ENCODE data around the gene TRAK2. TPM values are rescaled to one million over a fixed set of nuclear protein-coding genes. Genes with fewer than 3 reads are reported as not detected.
"Not testable (repeated sequence)": the region's sequence is repeated elsewhere in the genome, so short reads cannot be mapped to it uniquely, and the experiment has no call there.

The TRAK2 gene
- total and polyA plus RNA-seq, 9 of the 15 experiments (the other 6 are each of a cell fraction or from before 2014, with no cell fraction given): 3.4 to 10.4 (median 7.3) TPM

GRCh38 chr2:201428366-201428765 lies 22.9 kb downstream of the TRAK2 start:
- BruUV-seq (replicated peaks); intact Hi-C loops (cut with micrococcal nuclease); DNase-seq (ENCODE audit: extremely low read depth in 1 of 4, low spot score in 3 of 4); H3K36me3 ChIP-seq (ENCODE audit: control insufficient read depth, insufficient read depth, low read length); H3K27me3 ChIP-seq (ENCODE audit: control insufficient read depth in 2 of 2, insufficient read depth in 2 of 2, low read length in 2 of 2); H3K27ac ChIP-seq (ENCODE audit: extremely low read depth, low read depth, low read length); H3K9me1 ChIP-seq (ENCODE audit: control insufficient read depth, insufficient read depth, low read length); H2AFZ ChIP-seq (ENCODE audit: low read depth, low read length); POLR2A ChIA-PET; H3K9me3 ChIP-seq (replicated peaks; ENCODE audit: control insufficient read depth, insufficient read depth, low read depth, low read length); in situ Hi-C loops (cut with MboI); CTCF ChIA-PET (ENCODE audit: low intra/inter-chr PET ratio); H3K4me3 ChIP-seq; H3K4me2 ChIP-seq (ENCODE audit: insufficient read depth, low read length); ATAC-seq; H3K9ac ChIP-seq (ENCODE audit: insufficient read depth in 1 of 2, low read depth in 2 of 2, low read length in 2 of 2); FAIRE-seq; H4K20me1 ChIP-seq (replicated peaks; ENCODE audit: control insufficient read depth, insufficient read depth, low read length): not testable (repeated sequence)
- Histone ChIP-seq H3K4me1 (replicated peaks in 1 of 2; ENCODE audit: control insufficient read depth in 2 of 2, insufficient read depth in 2 of 2, low read length in 2 of 2) (peaks cover 0 to 14% of the 10 kb centered on the region in 2 experiments; a peak in 3 of 5 replicates), H3K79me2 (ENCODE audit: control insufficient read depth, insufficient read depth, low read length) (peaks cover 21% of the 10 kb centered on the region)
- peak; percentile 50; the same call in 1 of the 2 replicates for TF ChIP-seq BCOR (IDR thresholded peaks at IDR 0.05)

GRCh38 chr2:201425952-201426351 lies 25.3 kb downstream of the TRAK2 start:
- no peaks in the 10 kb centered on the region; the same call in 2 of the 3 replicates for H3K36me3 ChIP-seq (ENCODE audit: control insufficient read depth, insufficient read depth, low read length)
- no peak for DNase-seq (ENCODE audit: extremely low read depth in 1 of 4, low spot score in 3 of 4)
- FAIRE-seq: no peak
- H3K27me3 ChIP-seq (ENCODE audit: control insufficient read depth in 2 of 2, insufficient read depth in 2 of 2, low read length in 2 of 2): no peaks in the 10 kb centered on the region
- H3K9me1 ChIP-seq (ENCODE audit: control insufficient read depth, insufficient read depth, low read length): no peaks in the 10 kb centered on the region
- H3K4me3 ChIP-seq: no peak overlapping the region
- no peak overlapping the region for H3K4me2 ChIP-seq (ENCODE audit: insufficient read depth, low read length)
- H3K9me3 ChIP-seq (replicated peaks; ENCODE audit: control insufficient read depth, insufficient read depth, low read depth, low read length): no peaks in the 10 kb centered on the region
- H4K20me1 ChIP-seq (replicated peaks; ENCODE audit: control insufficient read depth, insufficient read depth, low read length): no peaks in the 10 kb centered on the region
- ATAC-seq: no peak
- no peak overlapping the region for H3K27ac ChIP-seq (ENCODE audit: extremely low read depth, low read depth, low read length)
- in situ Hi-C loops (cut with MboI) (no loop called here), intact Hi-C loops (cut with micrococcal nuclease) (no loop called here)
- 0 out of 3 replicates have a peak, but pooled peaks cover 2% of the 10 kb centered on the region for H3K79me2 ChIP-seq (ENCODE audit: control insufficient read depth, insufficient read depth, low read length)
- H2AFZ ChIP-seq (ENCODE audit: low read depth, low read length): no peak overlapping the region
- no TSS peak for BruUV-seq (replicated peaks)
- TF ChIP-seq HDAC2 (IDR thresholded peaks at IDR 0.05) (no peak), STAT6 (CRISPR knock-in tag; IDR thresholded peaks at IDR 0.05) (no peak)
- CTCF ChIA-PET (ENCODE audit: low intra/inter-chr PET ratio): no interaction called here
- H3K4me1 ChIP-seq (replicated peaks in 1 of 2; ENCODE audit: control insufficient read depth in 2 of 2, insufficient read depth in 2 of 2, low read length in 2 of 2): no peaks in the 10 kb centered on the region; a peak in 1 of 5 replicates
- 81% methylated on average over 8 of the region's 9 CpGs for WGBS (ENCODE audit: insufficient coverage, low coverage, missing lambda C conversion rate)
- POLR2A ChIA-PET: interaction anchor here (1.7 kb wide), 1 partner anchor 10 kb away, joined by 4 read pairs; no protein-coding TSS in a partner anchor
- no peak overlapping the region for H3K9ac ChIP-seq (ENCODE audit: insufficient read depth in 1 of 2, low read depth in 2 of 2, low read length in 2 of 2)

Measured in K562 (cell line).